ENCODE results near the gene TMEM130. TPM values are rescaled to one million over a fixed set of nuclear protein-coding genes. Genes with fewer than 3 reads are reported as not detected.

Gene TMEM130
- total and polyA plus RNA-seq, 9 of the 15 experiments (the other 6 are each of a cell fraction or from before 2014, with no cell fraction given): 0.07 TPM; not detected in 8

GRCh38 chr7:98913026-98913425, 43.2 kb upstream of the TMEM130 start:
- ChIA-PET CTCF (ENCODE audit: low intra/inter-chr PET ratio) (no interaction called here), POLR2A (interaction anchor here (0.5 to 2.3 kb wide), 3 partner anchors 9 to 252 kb away, joined by 3 to 6 read pairs (median 5); no protein-coding TSS in a partner anchor)
- no peaks in the 10 kb centered on the region for H3K9me1 ChIP-seq (ENCODE audit: control insufficient read depth, insufficient read depth, low read length)
- peaks cover 95% of the 10 kb centered on the region for H3K36me3 ChIP-seq (ENCODE audit: control insufficient read depth, insufficient read depth, low read length)
- no peaks in the 10 kb centered on the region for H3K9me3 ChIP-seq (replicated peaks; ENCODE audit: control insufficient read depth, insufficient read depth, low read depth, low read length)
- TF ChIP-seq REST (IDR thresholded peaks at IDR 0.05; ENCODE audit: borderline replicate concordance) (peak; percentile 84), REST (CRISPR knock-in tag; IDR thresholded peaks at IDR 0.05; ENCODE audit: low read depth) (no peak), ZNF75A (CRISPR knock-in tag; IDR thresholded peaks at IDR 0.05) (no peak)
- DNase-seq (ENCODE audit: extremely low read depth in 1 of 4, low spot score in 3 of 4): no peak
- ATAC-seq: no peak
- H3K4me3 ChIP-seq: no peak overlapping the region
- in situ Hi-C loops (cut with MboI) (no loop called here), intact Hi-C loops (cut with micrococcal nuclease) (no loop called here)
- H3K27me3 ChIP-seq (ENCODE audit: control insufficient read depth in 2 of 2, insufficient read depth in 2 of 2, low read length in 2 of 2): no peaks in the 10 kb centered on the region
- no peak overlapping the region for H3K27ac ChIP-seq (ENCODE audit: extremely low read depth, low read depth, low read length)
- H3K4me2 ChIP-seq (ENCODE audit: insufficient read depth, low read length): no peak overlapping the region
- no peaks in the 10 kb centered on the region for H3K79me2 ChIP-seq (ENCODE audit: control insufficient read depth, insufficient read depth, low read length)
- FAIRE-seq: no peak
- no peak overlapping the region for H2AFZ ChIP-seq (ENCODE audit: low read depth, low read length)
- BruUV-seq (replicated peaks): no TSS peak
- no peaks in the 10 kb centered on the region for H3K4me1 ChIP-seq (replicated peaks in 1 of 2; ENCODE audit: control insufficient read depth in 2 of 2, insufficient read depth in 2 of 2, low read length in 2 of 2)
- no peak overlapping the region for H3K9ac ChIP-seq (ENCODE audit: insufficient read depth in 1 of 2, low read depth in 2 of 2, low read length in 2 of 2)
- 89% methylated on average over 8 of the region's 8 CpGs for WGBS (ENCODE audit: insufficient coverage, low coverage, missing lambda C conversion rate)
- no peaks in the 10 kb centered on the region; the same call in 1 of the 2 replicates for H4K20me1 ChIP-seq (replicated peaks; ENCODE audit: control insufficient read depth, insufficient read depth, low read length)

All from K562 (cell line).